Measurements from ENCODE around the gene TEKT5. TPM values are rescaled to one million over a fixed set of nuclear protein-coding genes. Genes with fewer than 3 reads are reported as not detected.
"Not testable (repeated sequence)": the region's sequence is repeated elsewhere in the genome, so short reads cannot be mapped to it uniquely, and the experiment has no call there.

TEKT5 gene
- total RNA-seq = not detected

- ATAC-seq (ENCODE audit: low FRiP score) = no peak
- no peak for TF ChIP-seq CTCF (IDR thresholded peaks at IDR 0.05)
- DNase-seq (ENCODE audit: low spot score) = no peak
Observed at GRCh38 chr16:10694830-10695229, at the start of gene TEKT5. TSS of gene TEKT5 (minus strand) at chr16:10694930. CDS start at chr16:10694873, 57 bp downstream.

- DNase-seq (ENCODE audit: low spot score) (peak; percentile 99), ATAC-seq (ENCODE audit: low FRiP score) (peak; percentile 97)
- no peak for TF ChIP-seq CTCF (IDR thresholded peaks at IDR 0.05)
Observed at GRCh38 chr16:10743610-10744369, 49.1 kb upstream of the TEKT5 start, which contains the start of gene NUBP1. TSS of gene NUBP1 (plus strand) at chr16:10743842. CDS start at chr16:10743864, 22 bp downstream.

GRCh38 chr16:10743227-10743609 is 48.5 kb upstream of the TEKT5 start:
- ATAC-seq (ENCODE audit: low FRiP score) (no peak), DNase-seq (ENCODE audit: low spot score) (no peak)
- TF ChIP-seq CTCF (IDR thresholded peaks at IDR 0.05) = no peak

GRCh38 chr16:10741844-10742243 is 47.1 kb upstream of the TEKT5 start:
- DNase-seq (ENCODE audit: low spot score) = no peak
- TF ChIP-seq CTCF (IDR thresholded peaks at IDR 0.05) = no peak
- no peak for ATAC-seq (ENCODE audit: low FRiP score)

- not testable (repeated sequence) for DNase-seq (ENCODE audit: low spot score); ATAC-seq (ENCODE audit: low FRiP score)
Observed at GRCh38 chr16:10741249-10741648, 46.5 kb upstream of the TEKT5 start.

- DNase-seq (ENCODE audit: low spot score) (no peak), ATAC-seq (ENCODE audit: low FRiP score) (no peak)
- no peak for TF ChIP-seq CTCF (IDR thresholded peaks at IDR 0.05)
Observed at GRCh38 chr16:10740845-10741208, 46.1 kb upstream of the TEKT5 start.

GRCh38 chr16:10740000-10740844 is 45.5 kb upstream of the TEKT5 start:
- no peak for ATAC-seq (ENCODE audit: low FRiP score)
- no peak for TF ChIP-seq CTCF (IDR thresholded peaks at IDR 0.05)
- DNase-seq (ENCODE audit: low spot score) = no peak

Measured in omental fat pad (tissue), 4 donors.